PC-9 (cell line): ENCODE data around the gene CTNNBL1.

Experiments
- CTCF ChIP-seq: fragments of 200-600 bp; sonication (generic); conservative IDR thresholded peaks from 2 replicates; pipeline ENCODE4 v1.6.1; 2017; ENCODE audit warnings: mixed run types, antibody characterized with exemption, mild to moderate bottlenecking, moderate library complexity
- EZH2 ChIP-seq: fragments of 200-600 bp; sonication (generic); IDR thresholded peaks from 2 replicates; pipeline ENCODE4 v1.8.0; 2017; ENCODE audit warnings: antibody characterized with exemption, low read depth

DNA sequence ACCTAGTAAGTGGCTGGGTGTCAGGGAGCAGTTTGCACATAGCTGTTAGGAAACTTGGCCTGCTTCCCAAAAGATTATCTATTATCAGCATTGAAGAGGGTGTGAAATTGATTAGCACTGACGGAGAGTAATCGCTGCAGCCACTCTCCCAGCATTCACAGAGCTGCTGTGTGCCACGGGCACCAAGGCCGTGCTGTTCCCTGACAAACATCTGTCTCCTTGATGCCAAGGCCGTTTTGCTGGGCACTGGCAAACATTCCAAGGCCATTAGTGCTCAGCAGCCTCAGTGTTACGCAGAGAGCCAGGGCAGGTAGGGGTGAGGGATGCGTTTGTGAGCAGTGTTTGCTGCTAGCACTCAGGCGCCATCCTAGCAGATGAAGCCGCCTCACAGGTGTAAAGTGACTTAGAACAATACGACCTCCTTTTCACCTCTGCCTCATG is 151.4 kb downstream of the CTNNBL1 start:
- no peak for TF ChIP-seq CTCF
- no peak for TF ChIP-seq EZH2
